Upper lobe of left lung (tissue), 4 donors: Measurements from ENCODE around the gene SFT2D1.

Experiments used
- POLR2A ChIP-seq, 4 donors: fragments of 450-650 bp; IDR thresholded peaks; one replicate each; pipeline ENCODE4 v1.5.1; 2016 to 2017; ENCODE audit warnings: antibody characterized with exemption in 4 of 4, mild to moderate bottlenecking in 2 of 4
- POLR2AphosphoS5 ChIP-seq, 2 donors: sonication (generic); formaldehyde crosslinking; IDR thresholded peaks; one replicate each; pipeline ENCODE4 v1.5.1; 2017; ENCODE audit warnings: antibody characterized with exemption in 2 of 2
- TF ChIP-seq, protein P1 (sequence below), 6 experiments: fragments of 450-650 bp in 4 of 6; fragments of 200-600 bp in 2 of 6; sonication (generic) in 2 of 6; IDR thresholded peaks; one replicate each; pipeline ENCODE4 v1.5.1; 2016 to 2019; ENCODE audit warnings: antibody characterized with exemption in 6 of 6

DNA sequence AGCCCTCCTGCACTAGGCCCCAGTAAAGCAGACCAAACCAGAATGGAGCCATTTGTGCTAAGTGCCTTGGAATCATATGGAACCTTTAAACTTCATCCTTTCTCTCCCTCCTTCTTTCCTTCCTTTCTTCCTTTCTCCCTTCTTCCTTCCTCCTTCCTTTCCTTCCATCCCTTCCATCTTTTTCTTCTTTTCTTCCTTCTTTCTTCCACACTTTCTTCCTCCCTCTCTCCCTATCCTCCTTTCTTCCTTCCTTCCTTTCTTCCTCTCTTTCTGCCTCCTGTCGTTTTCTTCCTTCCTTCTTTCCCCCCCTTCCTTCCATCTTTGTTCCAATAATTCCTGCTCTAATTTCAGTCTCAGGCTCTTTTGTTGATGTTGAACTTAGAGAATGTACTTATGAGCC lies 11.2 kb upstream of the SFT2D1 start:
- TF ChIP-seq, protein P1, sequence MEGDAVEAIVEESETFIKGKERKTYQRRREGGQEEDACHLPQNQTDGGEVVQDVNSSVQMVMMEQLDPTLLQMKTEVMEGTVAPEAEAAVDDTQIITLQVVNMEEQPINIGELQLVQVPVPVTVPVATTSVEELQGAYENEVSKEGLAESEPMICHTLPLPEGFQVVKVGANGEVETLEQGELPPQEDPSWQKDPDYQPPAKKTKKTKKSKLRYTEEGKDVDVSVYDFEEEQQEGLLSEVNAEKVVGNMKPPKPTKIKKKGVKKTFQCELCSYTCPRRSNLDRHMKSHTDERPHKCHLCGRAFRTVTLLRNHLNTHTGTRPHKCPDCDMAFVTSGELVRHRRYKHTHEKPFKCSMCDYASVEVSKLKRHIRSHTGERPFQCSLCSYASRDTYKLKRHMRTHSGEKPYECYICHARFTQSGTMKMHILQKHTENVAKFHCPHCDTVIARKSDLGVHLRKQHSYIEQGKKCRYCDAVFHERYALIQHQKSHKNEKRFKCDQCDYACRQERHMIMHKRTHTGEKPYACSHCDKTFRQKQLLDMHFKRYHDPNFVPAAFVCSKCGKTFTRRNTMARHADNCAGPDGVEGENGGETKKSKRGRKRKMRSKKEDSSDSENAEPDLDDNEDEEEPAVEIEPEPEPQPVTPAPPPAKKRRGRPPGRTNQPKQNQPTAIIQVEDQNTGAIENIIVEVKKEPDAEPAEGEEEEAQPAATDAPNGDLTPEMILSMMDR (IDR thresholded peaks at IDR 0.05), result no peak
- no peak for TF ChIP-seq POLR2AphosphoS5 (IDR thresholded peaks at IDR 0.05)
- TF ChIP-seq POLR2A (IDR thresholded peaks at IDR 0.05), result no peak
